Measurements from ENCODE around the gene PPP1R14D.

The PPP1R14D gene

GRCh38 chr15:40766194-40766815 is 62.2 kb downstream of the PPP1R14D start:
- in situ Hi-C loops (cut with HindIII; ENCODE audit: low sequenced_read_pairs) = no loop called here

Data from DLD1 (cell line).